Measurements from ENCODE around the gene STAB2.

STAB2 gene

DNA sequence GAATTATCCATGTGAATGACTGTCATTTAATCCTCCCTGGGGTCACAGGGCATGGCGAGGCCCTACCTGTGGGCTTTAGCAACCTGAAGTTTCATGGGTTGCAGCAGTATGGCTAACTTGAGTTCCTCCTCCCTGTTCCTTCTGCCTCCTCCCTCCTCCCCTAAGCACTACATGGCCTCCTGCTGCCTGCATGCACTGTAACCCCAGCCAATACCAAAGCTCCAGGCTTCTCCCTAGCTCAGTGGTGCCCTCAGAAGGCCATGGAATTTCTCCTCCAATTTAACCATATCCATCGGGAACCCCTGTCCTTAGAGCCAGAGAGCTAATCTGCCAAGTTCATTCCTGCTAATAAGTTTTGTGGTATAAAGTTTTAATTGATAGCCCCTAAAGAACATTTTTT is 158.9 kb downstream of the STAB2 start:
- DNase-seq (ENCODE audit: low read depth, low spot score): peak; percentile 43

DNA sequence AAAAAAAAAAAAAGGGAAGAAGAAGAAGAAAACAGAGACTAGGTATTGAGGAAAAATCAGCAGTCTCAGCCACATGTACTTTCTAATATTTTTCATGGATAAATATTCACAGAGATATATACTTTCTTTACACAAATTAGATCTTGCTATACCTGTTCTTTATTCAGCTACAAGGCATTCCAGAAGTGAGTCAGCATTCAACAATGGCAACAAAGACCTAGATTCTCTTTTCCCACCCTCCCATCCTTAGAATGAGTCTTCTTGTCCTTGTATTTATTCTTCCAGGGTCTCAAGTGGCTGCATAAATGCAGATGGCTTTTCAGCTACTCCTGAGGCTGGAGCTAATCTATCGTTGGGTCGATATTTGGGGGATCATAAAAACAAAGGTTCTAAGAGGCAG is 160.9 kb downstream of the STAB2 start:
- DNase-seq (ENCODE audit: low read depth, low spot score): no peak

DNA sequence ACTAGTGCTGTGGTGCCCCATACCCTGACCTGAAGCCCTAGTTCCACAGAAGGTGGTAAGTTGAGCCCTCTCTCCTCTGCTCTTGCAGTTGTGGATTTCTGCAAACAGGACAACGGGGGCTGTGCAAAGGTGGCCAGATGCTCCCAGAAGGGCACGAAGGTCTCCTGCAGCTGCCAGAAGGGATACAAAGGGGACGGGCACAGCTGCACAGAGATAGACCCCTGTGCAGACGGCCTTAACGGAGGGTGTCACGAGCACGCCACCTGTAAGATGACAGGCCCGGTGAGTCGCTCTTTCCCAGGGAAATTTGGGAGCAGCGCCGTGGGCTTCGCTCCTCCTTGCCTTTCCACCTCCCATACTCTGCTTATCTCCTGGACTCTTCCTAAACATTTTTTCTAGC is 161.8 kb downstream of the STAB2 start:
- no peak for DNase-seq (ENCODE audit: low read depth, low spot score)

DNA sequence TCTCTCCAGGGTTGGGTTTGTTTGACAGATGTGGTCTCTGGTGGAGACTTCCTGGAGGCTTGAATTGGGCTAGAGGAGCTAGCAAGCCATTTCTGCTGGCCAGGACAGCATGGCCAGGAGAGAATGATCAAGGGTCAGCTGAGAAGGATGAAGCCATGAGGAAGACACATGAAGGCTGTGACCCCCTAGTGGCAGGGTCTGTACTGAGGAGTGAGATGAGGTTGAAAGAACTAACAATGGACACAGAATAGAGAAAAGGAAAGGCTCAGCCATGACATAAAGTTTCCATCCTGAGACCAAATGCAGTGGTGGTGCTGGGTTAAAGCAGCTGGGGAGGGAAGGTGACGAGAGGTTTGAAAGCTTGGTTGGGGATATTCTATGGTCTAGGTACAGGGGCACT is 164.1 kb downstream of the STAB2 start:
- DNase-seq (ENCODE audit: low read depth, low spot score): no peak

DNA sequence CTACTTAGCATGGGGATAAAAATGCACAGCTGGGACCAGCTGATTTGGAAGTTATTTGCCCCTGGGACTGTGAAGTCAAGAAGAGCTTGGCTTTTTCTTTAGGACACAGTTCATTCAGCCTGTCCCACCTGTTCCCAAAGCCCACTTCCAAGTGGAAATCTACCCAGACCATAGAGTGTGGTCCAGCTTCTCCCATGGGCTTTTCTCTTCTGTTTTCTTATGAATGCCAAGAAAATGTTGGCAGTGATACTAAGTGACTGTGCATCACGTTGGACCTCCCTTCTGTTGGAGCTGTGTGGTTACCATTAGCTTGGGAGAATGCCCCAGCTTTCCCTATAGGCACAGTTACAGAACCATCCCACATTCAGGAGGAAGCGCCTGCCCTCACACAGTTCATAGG is 164.5 kb downstream of the STAB2 start:
- no peak for DNase-seq (ENCODE audit: low read depth, low spot score)

DNA sequence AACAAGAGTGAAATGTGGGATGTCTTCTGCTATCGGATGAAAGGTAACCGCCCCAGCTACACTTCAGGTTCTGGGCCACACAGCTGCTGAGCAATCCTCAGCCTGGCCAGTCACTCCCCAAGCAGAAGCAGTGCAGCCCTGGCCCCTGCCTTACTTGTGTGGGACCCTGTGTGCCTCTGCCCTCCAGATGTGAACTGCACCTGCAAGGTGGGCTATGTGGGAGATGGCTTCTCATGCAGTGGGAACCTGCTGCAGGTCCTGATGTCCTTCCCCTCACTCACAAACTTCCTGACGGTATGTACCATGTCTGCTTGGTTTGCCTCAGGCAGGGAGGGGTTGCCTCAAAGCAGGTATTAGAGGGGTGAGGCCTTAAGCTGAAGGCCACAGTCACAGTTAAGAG is 168.4 kb downstream of the STAB2 start:
- DNase-seq (ENCODE audit: low read depth, low spot score): no peak

DNA sequence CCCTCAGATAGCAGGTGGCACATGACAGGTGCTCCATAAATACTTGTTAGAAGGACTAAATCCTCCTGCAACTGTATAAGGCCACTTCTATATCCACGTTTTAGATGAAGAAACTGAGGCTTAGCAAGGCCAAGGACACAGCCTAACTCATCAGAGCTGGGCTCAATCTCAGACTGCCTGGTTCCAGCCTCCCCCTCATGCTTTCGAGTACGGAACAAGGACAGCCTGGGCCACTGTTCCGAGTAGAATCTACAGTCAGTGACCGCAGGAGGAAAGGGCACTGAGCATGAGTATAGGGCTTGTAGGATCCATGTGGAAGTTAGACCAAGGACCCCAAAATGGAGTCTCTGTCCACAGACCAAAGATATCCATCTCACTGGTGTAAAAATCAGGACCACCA is 169.4 kb downstream of the STAB2 start:
- no peak for DNase-seq (ENCODE audit: low read depth, low spot score)

DNA sequence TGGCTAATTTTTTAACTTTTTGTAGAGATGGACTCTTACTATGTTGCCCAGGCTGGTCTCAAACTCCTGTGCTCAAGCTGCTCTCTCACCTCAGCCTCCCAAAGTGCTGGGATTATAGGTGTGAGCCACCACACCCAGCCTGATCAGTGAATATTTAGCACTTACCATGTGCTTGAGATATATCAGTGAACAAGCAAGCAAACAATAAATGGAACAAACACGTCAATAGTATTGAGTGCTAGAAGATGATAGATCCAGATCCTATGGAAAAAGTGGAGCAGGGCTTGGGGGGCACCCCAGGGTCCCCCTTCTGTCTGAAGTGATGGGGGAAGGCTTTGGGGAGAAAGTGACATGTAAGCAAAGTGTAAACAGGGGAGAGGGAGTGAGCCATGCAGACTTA is 170.2 kb downstream of the STAB2 start:
- no peak for DNase-seq (ENCODE audit: low read depth, low spot score)

DNA sequence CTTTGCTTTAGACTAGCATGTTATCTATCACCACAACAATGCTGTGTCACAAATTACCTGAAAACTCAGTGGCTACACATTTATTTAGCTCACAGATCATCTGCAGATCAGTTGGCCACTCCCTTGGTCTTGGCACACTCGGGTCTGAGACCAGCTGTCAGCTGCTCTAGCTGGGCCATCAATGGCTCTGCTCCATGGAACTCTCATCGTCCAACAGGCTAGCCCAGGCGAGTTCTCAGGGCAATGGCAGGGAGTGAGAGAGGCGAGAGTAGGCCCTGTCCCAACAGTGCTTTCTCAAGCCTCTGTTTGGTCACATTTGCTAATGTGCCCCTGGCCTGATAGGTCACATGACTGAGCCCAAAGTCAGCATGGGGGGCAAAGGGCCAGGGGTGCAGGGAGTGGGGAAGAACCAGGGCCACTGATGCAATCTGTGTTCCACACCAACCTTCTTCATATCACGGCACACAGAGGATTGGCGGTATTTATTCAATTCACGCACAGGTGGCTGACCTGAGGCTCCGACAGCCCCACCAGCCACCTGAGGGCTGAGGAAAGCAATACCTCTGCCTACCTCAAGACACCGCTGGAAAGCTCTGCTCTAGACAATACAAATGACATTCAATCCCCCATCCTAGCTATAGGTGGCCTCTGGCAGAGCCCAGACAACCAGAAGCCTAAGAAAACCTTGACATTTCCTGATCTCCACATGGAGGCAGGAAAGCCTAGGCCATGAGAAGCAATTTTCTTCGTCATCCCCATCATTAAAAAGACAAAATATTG is 171.4 kb downstream of the STAB2 start:
- DNase-seq (ENCODE audit: low read depth, low spot score): no peak

DNA sequence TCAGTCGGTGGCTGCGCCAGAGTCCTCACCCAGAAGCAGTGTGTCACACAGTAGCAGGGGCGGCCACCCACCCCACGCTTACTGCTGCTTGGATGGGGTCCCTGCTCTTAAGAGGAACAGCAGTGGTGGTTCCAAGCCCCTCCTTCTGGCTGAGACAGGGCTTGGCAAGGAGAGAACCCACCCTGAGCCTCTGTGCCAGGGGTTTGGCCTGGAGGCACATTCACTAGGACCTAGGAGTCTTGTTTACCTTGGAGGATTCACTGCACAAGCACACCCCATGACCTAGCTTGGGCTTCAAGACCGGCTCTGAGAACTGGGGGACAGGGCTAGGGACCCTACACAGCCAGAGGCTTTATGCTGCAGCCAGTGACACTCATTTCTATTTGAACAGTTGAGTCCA is 175.4 kb downstream of the STAB2 start:
- DNase-seq (ENCODE audit: low read depth, low spot score): no peak

DNA sequence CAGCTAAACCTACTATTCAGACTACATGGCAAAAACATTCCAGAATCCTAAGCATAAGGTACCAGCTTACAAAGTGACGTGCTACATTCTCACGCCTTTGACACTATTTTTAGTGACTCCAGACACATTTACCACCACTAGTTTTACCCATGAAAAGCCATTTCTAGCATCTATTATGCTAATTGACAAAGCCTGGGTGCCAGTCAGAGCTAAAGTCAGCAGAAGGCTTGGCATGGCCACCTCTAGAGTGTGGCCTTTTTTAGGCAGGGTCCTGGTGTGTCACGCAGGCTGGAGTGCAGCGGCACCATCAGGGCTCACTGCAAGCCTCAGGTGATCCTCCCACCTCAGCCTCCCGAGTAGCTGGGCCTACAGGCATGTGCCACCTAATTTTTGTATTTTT is 178.2 kb downstream of the STAB2 start:
- DNase-seq (ENCODE audit: low read depth, low spot score): no peak

DNA sequence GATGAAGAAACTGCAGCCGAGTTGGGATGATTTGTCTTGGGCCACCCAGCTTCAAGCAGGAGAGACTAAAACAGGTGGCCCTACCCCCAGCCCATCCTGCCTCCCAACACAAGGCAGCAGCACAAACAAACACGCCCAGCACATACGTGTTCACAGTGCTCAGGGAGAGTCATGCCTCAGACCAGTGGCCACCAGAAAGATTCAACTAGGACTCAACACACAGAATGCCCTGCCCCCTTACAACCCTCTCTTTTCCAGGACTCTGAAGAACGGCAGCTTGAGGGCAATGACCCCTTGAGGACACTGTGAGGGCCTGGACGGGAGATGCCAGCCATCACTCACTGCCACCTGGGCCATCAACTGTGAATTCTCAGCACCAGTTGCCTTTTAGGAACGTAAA is 179.0 kb downstream of the STAB2 start:
- no peak for DNase-seq (ENCODE audit: low read depth, low spot score)

DNA sequence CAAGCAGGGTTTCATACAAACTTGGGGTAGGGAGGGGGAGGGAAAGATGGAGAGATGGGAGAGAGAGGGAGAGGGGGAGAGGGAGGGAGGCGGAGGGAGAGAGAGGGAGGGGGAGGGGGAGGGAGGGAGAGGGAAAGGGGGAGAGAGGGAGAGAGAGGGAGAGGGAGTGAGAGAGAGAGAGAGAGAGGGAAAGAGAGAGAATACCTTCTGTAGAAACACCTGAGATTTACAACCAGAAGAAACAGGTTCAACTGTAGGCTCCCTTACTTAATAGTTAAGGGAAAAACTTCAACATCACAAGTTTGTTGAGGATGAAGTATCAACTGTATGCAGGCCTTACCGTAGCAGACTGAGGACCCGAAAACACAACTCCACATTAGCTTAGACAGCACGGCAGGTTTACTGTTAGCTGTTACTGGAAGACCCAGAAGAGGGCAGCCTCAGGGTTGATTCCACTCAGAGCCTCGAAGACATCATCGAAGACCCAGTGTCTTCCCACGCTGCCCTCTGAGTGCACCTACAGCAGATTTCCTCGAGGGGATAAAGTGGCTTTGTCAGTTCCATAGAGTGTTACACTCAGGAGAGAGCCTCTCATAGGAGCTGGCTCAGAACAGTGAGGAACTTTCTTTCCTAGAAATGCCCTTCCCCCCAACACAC is 181.5 kb downstream of the STAB2 start:
- DNase-seq (ENCODE audit: low read depth, low spot score): peak; percentile 34

DNA sequence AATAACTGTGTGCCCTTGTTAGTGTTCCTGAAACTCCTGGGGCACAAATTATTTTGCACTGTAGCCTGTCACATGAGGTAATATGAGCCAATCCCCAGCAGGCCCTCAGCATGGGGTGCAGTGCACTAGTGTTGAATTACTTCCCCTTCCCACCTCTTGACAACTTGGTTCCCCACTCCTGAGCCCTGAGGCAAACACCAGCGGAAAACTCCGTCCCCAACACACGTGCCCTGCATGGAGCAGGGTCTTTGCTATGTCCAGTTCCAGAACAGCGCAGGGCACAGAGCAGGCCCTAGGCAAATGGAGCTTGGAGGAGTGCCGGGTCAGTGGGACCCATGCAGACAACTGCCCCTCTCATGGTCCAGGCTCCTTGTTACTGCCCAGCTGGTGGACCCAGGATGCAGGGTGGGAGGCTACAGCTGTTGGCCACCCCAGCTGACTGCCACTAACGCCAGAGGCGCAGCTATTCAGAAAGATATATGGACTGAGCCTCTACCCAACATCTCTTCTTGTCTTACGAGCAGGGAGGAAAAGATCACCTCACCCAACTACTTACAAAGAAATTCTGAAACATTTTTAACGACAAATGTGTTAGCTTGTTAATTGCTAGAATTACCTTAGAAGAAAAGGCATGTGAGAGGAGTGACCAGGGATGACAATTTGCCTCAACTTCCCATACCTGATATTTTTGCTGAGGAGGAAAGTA is 182.3 kb downstream of the STAB2 start:
- DNase-seq (ENCODE audit: low read depth, low spot score): peak; percentile 24

DNA sequence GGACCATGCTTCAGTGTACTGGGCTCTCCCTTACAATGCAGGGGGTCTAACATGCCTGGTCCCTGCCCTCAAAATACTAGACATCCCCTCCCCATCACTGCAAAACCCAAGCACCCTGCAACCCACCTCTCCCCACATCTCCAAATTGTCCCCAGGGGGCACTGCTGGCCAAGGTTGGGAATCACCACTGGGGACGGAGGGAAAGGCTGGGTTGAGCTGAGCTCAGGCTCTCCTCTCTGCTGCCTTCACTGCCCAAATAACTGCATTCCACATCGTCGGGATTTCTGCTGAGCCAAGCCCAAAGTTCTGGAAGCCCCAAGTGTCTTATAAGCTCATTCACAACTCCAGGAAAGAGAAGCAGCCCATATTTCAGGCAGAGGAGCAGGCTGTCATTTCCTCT is 184.4 kb downstream of the STAB2 start:
- peak; percentile 72 for DNase-seq (ENCODE audit: low read depth, low spot score)

DNA sequence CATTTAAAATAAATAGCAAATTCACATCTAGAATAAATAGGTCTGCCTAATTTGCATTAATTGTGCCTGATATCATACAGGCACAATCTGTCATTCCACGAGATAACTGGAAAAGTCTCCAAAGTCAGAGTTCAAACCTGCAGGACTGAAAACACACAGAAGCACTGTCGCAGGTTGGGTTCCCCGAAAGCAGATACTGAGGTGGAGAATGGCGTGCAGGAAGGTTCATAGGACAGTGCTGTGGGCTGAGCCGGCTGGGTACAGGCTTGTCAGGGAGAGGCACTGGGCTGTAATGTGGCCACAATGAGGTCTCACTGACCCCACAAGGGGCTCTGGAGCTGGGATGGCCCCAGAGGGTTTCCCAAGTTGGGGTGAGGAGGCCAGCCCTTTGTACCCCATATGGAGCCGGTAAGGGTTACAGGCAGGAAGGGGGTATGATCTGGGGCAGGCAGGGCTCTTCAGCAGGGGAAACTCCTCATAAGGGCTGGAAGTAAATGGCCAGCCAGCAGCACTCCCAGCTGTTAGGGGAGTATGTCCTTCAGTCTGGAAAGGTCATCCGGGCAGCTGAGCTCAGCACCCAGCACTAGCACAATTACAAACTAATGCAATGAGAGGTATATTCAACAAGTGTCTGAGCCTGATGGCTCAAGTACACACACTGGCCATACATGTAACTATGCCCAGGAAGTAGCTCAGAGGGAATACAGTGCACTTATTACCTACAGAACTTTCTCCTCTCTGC is 185.5 kb downstream of the STAB2 start:
- no peak for DNase-seq (ENCODE audit: low read depth, low spot score)

DNA sequence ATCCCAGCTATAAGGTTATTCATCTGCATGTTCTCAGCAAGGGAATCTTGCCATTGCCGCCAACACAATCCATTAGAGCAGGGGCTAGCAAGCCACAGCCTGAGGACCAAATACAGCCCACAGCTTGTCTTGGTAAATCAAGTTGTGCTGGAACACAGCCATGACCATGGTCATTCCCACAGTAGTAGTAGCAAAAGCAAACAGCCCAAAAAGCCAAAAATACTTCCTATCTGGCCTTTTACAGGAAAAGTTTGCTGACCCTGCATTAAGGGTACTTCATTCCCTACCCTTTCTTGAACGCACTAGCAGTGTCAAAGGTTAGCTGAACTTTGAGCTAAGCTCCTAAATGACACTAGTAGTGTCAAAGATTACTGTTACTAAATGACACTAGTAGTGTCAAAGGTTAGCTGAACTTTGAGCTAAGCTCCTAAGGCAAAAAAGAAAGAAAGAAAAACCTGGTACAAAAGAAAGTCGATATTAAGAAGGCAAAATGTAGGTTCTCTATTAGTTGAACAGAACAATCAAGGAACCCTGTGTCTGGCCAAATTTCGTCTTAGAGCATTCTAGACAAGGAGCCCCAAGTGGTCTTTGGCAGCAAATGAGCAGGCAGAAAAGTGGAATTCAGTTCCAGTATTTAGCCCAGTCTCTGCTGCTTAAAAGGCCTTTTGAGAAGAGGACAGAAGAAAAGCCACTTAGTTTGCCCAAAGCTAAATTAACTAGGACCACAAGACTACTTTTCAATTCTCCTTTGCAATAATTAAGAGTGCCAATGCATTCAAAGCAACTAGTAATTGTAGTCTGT is 186.2 kb downstream of the STAB2 start:
- DNase-seq (ENCODE audit: low read depth, low spot score): no peak

DNA sequence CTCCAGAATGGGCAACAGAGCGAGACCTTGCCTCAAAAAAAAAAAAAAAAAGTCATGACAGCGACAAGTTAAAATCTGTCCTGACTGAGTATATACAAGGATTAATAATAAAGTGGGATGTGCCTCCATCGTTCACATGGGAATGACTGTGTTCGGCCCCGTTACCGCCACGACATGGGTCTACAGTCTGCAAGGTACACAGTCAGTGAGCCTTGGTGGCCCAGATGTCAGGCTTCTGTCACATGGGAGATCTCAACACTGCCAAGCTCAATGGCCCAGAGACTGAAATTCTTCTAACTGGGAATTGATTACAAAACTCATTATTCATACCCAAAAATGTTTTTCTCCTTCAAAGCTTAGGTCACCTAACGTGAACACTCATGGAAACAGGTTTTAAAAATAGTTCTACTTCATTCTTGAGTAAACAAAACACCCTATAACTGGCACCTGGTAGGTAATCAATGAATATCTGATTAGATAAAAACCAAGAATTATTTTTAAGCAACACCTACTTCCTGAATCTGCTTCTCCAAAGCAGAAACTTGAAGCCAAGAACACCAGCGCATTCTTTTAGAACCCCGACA is 188.0 kb downstream of the STAB2 start:
- no peak for DNase-seq (ENCODE audit: low read depth, low spot score)

DNA sequence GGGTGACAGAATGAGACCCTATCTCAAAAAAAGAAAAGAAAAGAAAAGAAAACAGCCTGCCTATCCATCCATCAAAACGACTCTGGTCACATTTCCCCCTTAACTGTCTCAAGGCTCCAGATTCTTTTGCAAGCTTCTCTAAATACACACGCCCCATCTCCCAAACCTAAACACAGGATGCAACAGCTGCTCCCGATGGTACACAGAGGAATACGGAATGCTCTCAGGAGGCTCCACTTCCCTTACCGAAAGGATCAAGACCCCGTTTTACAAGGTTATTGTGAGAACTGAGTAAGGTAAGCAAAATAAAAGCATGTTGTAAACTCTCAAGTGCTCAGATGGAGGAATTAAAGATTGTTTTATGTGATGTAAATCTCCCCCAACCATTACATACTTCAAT is 191.7 kb downstream of the STAB2 start:
- DNase-seq (ENCODE audit: low read depth, low spot score): no peak

DNA sequence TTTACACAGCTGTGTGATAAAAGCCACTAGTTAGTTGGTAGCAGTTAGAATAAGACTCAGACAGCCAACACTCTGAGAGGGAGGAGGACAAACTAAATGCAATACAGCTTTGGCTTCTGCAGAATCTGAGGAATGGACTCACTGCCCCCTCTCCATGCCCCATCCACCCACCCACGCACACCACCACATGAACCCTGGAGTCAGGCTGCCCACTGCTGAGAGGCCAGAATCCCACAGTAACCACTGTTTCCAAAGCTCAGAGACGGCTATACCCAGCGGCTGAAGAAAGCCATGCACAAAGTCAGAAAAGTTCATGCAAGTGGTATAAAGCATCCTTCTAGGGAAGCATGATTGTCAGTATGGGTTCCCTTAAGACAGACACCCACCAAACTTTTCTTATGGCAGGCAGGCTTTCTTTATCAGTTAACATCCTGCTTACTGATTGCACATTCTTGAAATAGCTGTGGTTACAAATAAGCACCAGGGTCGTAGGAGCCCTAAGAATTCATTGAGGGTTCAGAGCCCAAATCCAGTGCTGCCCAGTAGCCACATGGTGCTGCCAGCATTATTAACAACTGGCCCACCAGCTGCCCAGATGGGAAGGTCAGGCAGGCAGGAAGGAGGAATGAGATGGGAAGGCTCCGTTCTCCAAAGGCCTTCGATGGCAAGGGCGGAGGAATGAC is 192.5 kb downstream of the STAB2 start:
- peak; percentile 17 for DNase-seq (ENCODE audit: low read depth, low spot score)

DNA sequence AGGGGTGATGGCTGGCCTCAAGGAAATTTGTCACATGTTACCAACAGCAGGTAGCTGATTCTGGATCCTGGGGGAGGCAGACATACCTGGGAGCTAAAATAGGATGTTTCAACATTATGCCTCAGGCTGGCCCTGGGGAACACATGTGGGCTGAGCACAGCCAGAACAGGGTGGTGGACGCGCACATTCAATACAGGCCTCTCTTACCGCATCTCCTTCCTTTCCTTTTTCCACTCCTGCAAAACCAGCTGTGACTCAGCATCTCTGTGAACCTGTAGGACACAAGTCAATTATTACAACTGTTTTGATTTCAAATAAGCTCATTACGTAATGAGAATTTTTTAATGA is 193.0 kb downstream of the STAB2 start:
- DNase-seq (ENCODE audit: low read depth, low spot score): no peak

Measured in ELF-1 (cell line).